Activated CD4-positive, alpha-beta T cell treated with anti-CD3 and anti-CD28 coated beads, Interleukin-2, amount 10 ng/mL, durations not matched to agents 24 days and 14 days (primary cell): ENCODE measurements around the gene TDRD3. TPM values are rescaled to one million over a fixed set of nuclear protein-coding genes. Genes with fewer than 3 reads are reported as not detected.

ENCODE experiments used
- DNase-seq: peaks from one replicate; pipeline ENCODE4 v3.0.0; 2022
- H3K27ac Mint-ChIP-seq: one replicate; pipeline ENCODE4 v1.8.0; 2022; ENCODE audit warnings: mild to moderate bottlenecking, mixed read lengths
- H3K27me3 Mint-ChIP-seq: one replicate; pipeline ENCODE4 v1.8.0; 2022; ENCODE audit warnings: mixed read lengths
- H3K36me3 Mint-ChIP-seq: one replicate; pipeline ENCODE4 v1.8.0; 2022; ENCODE audit warnings: low read depth, mild to moderate bottlenecking, mixed read lengths
- H3K4me1 Mint-ChIP-seq: one replicate; pipeline ENCODE4 v1.8.0; 2021; ENCODE audit warnings: mixed read lengths
- H3K4me3 Mint-ChIP-seq: one replicate; pipeline ENCODE4 v1.8.0; 2022; ENCODE audit warnings: mild to moderate bottlenecking, moderate library complexity, mixed read lengths
- H3K9me3 Mint-ChIP-seq: one replicate; pipeline ENCODE4 v1.8.0; 2021; ENCODE audit warnings: mixed read lengths
- intact Hi-C: fragments of 100-400 bp; cut with micrococcal nuclease; formaldehyde crosslinking; loops from one replicate; pipeline ENCODE4 v1.15.1; 2023
- total RNA-seq: library from RNA; stranded (reverse); gene quantifications from 2 replicates; pipeline ENCODE4 v1.2.3, GENCODE V29; 2022

The TDRD3 gene
- total RNA-seq, 1 donor from 2014 or later = 19.7 TPM

GRCh38 chr13:60411464-60411863 lies 14.4 kb downstream of the TDRD3 start:
- peaks cover 12% of the 10 kb centered on the region for H3K36me3 Mint-ChIP-seq
- H3K27me3 Mint-ChIP-seq = no peaks in the 10 kb centered on the region
- DNase-seq = no peak
- peaks cover 13% of the 10 kb centered on the region for H3K4me1 Mint-ChIP-seq
- H3K4me3 Mint-ChIP-seq = no peak overlapping the region
- no peak overlapping the region for H3K27ac Mint-ChIP-seq
- peaks cover 6% of the 10 kb centered on the region for H3K9me3 Mint-ChIP-seq
- intact Hi-C loops = no loop called here

GRCh38 chr13:60411983-60412382 lies 15.0 kb downstream of the TDRD3 start:
- Mint-ChIP-seq H3K4me1 (peaks cover 13% of the 10 kb centered on the region), H3K27me3 (no peaks in the 10 kb centered on the region), H3K27ac (no peak overlapping the region), H3K36me3 (peaks cover 11% of the 10 kb centered on the region), H3K9me3 (peaks cover 6% of the 10 kb centered on the region), H3K4me3 (no peak overlapping the region)
- intact Hi-C loops = no loop called here
- no peak for DNase-seq

GRCh38 chr13:60412909-60413616 lies 16.0 kb downstream of the TDRD3 start:
- no peak overlapping the region for H3K27ac Mint-ChIP-seq
- H3K36me3 Mint-ChIP-seq = peaks cover 12% of the 10 kb centered on the region
- intact Hi-C loops = no loop called here
- H3K4me1 Mint-ChIP-seq = peaks cover 19% of the 10 kb centered on the region
- H3K27me3 Mint-ChIP-seq = no peaks in the 10 kb centered on the region
- H3K9me3 Mint-ChIP-seq = peaks cover 2% of the 10 kb centered on the region
- no peak for DNase-seq
- no peak overlapping the region for H3K4me3 Mint-ChIP-seq

- H3K27ac Mint-ChIP-seq = no peak overlapping the region
- no peak overlapping the region for H3K4me3 Mint-ChIP-seq
- peaks cover 7% of the 10 kb centered on the region for H3K36me3 Mint-ChIP-seq
- intact Hi-C loops = no loop called here
- H3K4me1 Mint-ChIP-seq = peaks cover 20% of the 10 kb centered on the region
- H3K27me3 Mint-ChIP-seq = no peaks in the 10 kb centered on the region
- no peak for DNase-seq
- no peaks in the 10 kb centered on the region for H3K9me3 Mint-ChIP-seq
Observed at GRCh38 chr13:60414177-60414576, 17.2 kb downstream of the TDRD3 start.

GRCh38 chr13:60417734-60418133 lies 20.7 kb downstream of the TDRD3 start:
- H3K4me3 Mint-ChIP-seq = no peak overlapping the region
- intact Hi-C loops = loop anchor here (1.0 kb wide), 1 partner anchor 19 kb away; no protein-coding TSS in a partner anchor
- no peak overlapping the region for H3K27ac Mint-ChIP-seq
- H3K9me3 Mint-ChIP-seq = no peaks in the 10 kb centered on the region
- peaks cover 7% of the 10 kb centered on the region for H3K4me1 Mint-ChIP-seq
- no peaks in the 10 kb centered on the region for H3K27me3 Mint-ChIP-seq
- H3K36me3 Mint-ChIP-seq = peaks cover 6% of the 10 kb centered on the region
- DNase-seq = no peak

- H3K4me1 Mint-ChIP-seq = peaks cover 7% of the 10 kb centered on the region
- H3K27me3 Mint-ChIP-seq = no peaks in the 10 kb centered on the region
- no peaks in the 10 kb centered on the region for H3K9me3 Mint-ChIP-seq
- intact Hi-C loops = no loop called here
- H3K36me3 Mint-ChIP-seq = peaks cover 6% of the 10 kb centered on the region
- no peak overlapping the region for H3K4me3 Mint-ChIP-seq
- no peak overlapping the region for H3K27ac Mint-ChIP-seq
- no peak for DNase-seq
Observed at GRCh38 chr13:60418954-60419353, 21.9 kb downstream of the TDRD3 start.

GRCh38 chr13:60425332-60425731 lies 28.3 kb downstream of the TDRD3 start:
- peaks cover 8% of the 10 kb centered on the region for H3K4me1 Mint-ChIP-seq
- no peak overlapping the region for H3K27ac Mint-ChIP-seq

GRCh38 chr13:60426075-60426474 lies 29.1 kb downstream of the TDRD3 start:
- no peaks in the 10 kb centered on the region for H3K36me3 Mint-ChIP-seq
- H3K27ac Mint-ChIP-seq = no peak overlapping the region
- no peak overlapping the region for H3K4me3 Mint-ChIP-seq
- no peaks in the 10 kb centered on the region for H3K27me3 Mint-ChIP-seq
- no peak for DNase-seq
- intact Hi-C loops = no loop called here
- peaks cover 8% of the 10 kb centered on the region for H3K4me1 Mint-ChIP-seq
- H3K9me3 Mint-ChIP-seq = no peaks in the 10 kb centered on the region

More at GRCh38 chr13:60425332-60425731, 28.3 kb downstream of the TDRD3 start:
- no peaks in the 10 kb centered on the region for H3K27me3 Mint-ChIP-seq
- no peaks in the 10 kb centered on the region for H3K9me3 Mint-ChIP-seq
- no peak for DNase-seq
- intact Hi-C loops = no loop called here
- no peak overlapping the region for H3K4me3 Mint-ChIP-seq
- H3K36me3 Mint-ChIP-seq = peaks cover 2% of the 10 kb centered on the region

- DNase-seq = no peak
- H3K27ac Mint-ChIP-seq = no peak overlapping the region
- no peak overlapping the region for H3K4me3 Mint-ChIP-seq
- H3K9me3 Mint-ChIP-seq = no peaks in the 10 kb centered on the region
- H3K27me3 Mint-ChIP-seq = no peaks in the 10 kb centered on the region
- no peaks in the 10 kb centered on the region for H3K36me3 Mint-ChIP-seq
- H3K4me1 Mint-ChIP-seq = peaks cover 8% of the 10 kb centered on the region
- intact Hi-C loops = no loop called here
Observed at GRCh38 chr13:60427285-60427684, 30.3 kb downstream of the TDRD3 start.

GRCh38 chr13:60431108-60431700 lies 34.2 kb downstream of the TDRD3 start:
- no peak overlapping the region for H3K4me3 Mint-ChIP-seq
- peak; percentile 70 for DNase-seq
- no peak overlapping the region for H3K27ac Mint-ChIP-seq
- no peaks in the 10 kb centered on the region for H3K36me3 Mint-ChIP-seq
- intact Hi-C loops = loop anchor here (1.0 to 10.0 kb wide), 5 partner anchors 33 to 1039 kb away; partner anchors contain the start of gene DIAPH3
- H3K4me1 Mint-ChIP-seq = peaks cover 13% of the 10 kb centered on the region
- H3K9me3 Mint-ChIP-seq = no peaks in the 10 kb centered on the region
- H3K27me3 Mint-ChIP-seq = no peaks in the 10 kb centered on the region

GRCh38 chr13:60433505-60433904 lies 36.5 kb downstream of the TDRD3 start:
- intact Hi-C loops = loop anchor here (5.0 to 10.0 kb wide), 2 partner anchors 269 to 1041 kb away; partner anchors contain the start of gene DIAPH3
- Mint-ChIP-seq H3K4me3 (no peak overlapping the region), H3K27me3 (no peaks in the 10 kb centered on the region), H3K27ac (no peak overlapping the region), H3K9me3 (no peaks in the 10 kb centered on the region), H3K4me1 (peaks cover 8% of the 10 kb centered on the region), H3K36me3 (no peaks in the 10 kb centered on the region)
- no peak for DNase-seq

GRCh38 chr13:60435762-60436374 lies 38.8 kb downstream of the TDRD3 start:
- no peak overlapping the region for H3K4me3 Mint-ChIP-seq
- no peak for DNase-seq
- peaks cover 8% of the 10 kb centered on the region for H3K4me1 Mint-ChIP-seq
- intact Hi-C loops = loop anchor here (10.0 kb wide), 1 partner anchor 271 kb away; the partner anchor contains the start of gene DIAPH3
- no peaks in the 10 kb centered on the region for H3K36me3 Mint-ChIP-seq
- H3K9me3 Mint-ChIP-seq = no peaks in the 10 kb centered on the region
- no peak overlapping the region for H3K27ac Mint-ChIP-seq
- H3K27me3 Mint-ChIP-seq = no peaks in the 10 kb centered on the region

- Mint-ChIP-seq H3K27me3 (no peaks in the 10 kb centered on the region), H3K9me3 (no peaks in the 10 kb centered on the region), H3K4me3 (no peak overlapping the region), H3K4me1 (peaks cover 8% of the 10 kb centered on the region), H3K27ac (no peak overlapping the region), H3K36me3 (no peaks in the 10 kb centered on the region)
- intact Hi-C loops = loop anchor here (10.0 kb wide), 1 partner anchor 274 kb away; the partner anchor contains the start of gene DIAPH3
- DNase-seq = no peak
Observed at GRCh38 chr13:60439201-60439600, 42.2 kb downstream of the TDRD3 start.

- DNase-seq = no peak
- Mint-ChIP-seq H3K4me3 (no peak overlapping the region), H3K4me1 (no peaks in the 10 kb centered on the region), H3K36me3 (peaks cover 2% of the 10 kb centered on the region), H3K9me3 (no peaks in the 10 kb centered on the region), H3K27me3 (no peaks in the 10 kb centered on the region), H3K27ac (no peak overlapping the region)
- intact Hi-C loops = no loop called here
Observed at GRCh38 chr13:60441761-60442160, 44.7 kb downstream of the TDRD3 start.
